HG03571 (cell line): ENCODE data around the gene MIEN1.
"Not testable (repeated sequence)": the region's sequence is repeated elsewhere in the genome, so short reads cannot be mapped to it uniquely, and the experiment has no call there.

Experiments
- ATAC-seq: cut with Tn5 transposase; IDR thresholded peaks from one replicate; pipeline ENCODE4 v1.9.1; 2021; ENCODE audit not compliant: unreplicated experiment

MIEN1 gene

DNA sequence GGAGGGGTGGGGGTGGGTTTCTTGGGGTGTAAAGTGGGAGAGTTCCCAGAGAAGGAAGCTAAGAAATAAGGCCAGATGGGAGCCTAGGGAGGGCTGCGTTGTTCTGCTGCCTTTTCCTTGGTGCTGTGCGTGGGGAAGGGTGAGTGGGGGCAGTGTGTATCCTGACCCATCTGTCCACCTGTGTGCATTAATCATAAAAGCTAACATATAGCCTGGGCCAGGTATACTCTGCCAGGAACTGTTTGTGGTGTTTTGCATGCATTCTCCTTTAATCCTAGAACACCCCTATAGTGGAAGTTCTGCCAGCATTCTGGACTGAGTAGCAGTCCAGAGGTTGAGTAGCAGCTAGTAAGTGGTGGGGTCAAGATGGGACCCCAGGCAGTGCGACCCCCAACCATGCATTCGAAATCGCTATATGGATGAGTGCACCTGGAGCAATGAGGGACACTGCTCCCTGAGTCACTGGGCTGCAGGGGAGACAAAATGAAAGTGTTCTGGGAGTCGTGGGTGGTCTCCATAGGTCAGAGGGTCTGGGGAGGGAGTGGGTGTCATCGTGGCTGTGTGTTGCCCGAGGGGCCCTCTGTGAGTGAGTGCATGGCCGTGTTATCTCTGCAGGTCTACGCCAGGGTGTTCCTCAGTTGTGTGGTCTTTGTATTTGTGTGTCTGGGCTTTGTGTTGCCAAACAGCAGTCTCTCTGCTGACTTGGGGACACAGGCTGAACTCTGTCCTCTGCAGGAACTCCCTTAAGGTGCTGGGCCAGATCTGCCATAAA, 29.1 kb downstream of the MIEN1 start:
- no peak for ATAC-seq

GRCh38 chr17:39700148-39700987, 30.0 kb downstream of the MIEN1 start:
- no peak for ATAC-seq

GRCh38 chr17:39699818-39700147, 30.5 kb downstream of the MIEN1 start, which contains the start of gene ERBB2:
ERBB2 (plus strand) TSS chr17:39700064; CDS start chr17:39700239, 175 bp downstream.
- no peak for ATAC-seq

DNA sequence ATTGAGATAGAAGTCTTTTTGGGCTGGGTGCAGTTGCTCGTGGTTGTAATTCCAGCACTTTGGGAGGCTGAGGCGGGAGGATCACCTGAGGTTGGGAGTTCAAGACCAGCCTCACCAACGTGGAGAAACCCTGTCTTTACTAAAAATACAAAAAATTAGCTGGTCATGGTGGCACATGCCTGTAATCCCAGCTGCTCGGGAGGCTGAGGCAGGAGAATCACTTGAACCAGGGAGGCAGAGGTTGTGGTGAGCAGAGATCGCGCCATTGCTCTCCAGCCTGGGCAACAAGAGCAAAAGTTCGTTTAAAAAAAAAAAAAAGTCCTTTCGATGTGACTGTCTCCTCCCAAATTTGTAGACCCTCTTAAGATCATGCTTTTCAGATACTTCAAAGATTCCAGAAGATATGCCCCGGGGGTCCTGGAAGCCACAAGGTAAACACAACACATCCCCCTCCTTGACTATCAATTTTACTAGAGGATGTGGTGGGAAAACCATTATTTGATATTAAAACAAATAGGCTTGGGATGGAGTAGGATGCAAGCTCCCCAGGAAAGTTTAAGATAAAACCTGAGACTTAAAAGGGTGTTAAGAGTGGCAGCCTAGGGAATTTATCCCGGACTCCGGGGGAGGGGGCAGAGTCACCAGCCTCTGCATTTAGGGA, 31.0 kb downstream of the MIEN1 start:
- ATAC-seq: not testable (repeated sequence)

DNA sequence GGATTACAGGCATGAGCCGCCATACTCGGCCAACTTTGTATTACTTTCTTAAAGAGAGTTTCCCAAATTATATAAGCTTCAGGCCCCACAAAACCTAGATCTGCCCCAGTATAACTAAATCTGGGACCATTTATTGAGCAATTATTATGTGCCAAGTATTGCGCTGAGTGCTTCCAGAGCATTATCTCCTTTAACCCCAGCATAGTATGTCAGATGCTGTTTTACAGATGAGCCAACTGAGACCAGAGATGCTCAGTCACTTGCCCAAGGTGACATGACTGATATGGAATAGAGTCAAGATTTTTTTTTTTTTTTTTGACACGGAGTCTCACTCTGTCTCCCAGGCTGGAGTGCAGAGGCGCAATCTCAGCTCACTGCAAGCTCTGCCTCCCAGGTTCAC, 32.4 kb downstream of the MIEN1 start:
- ATAC-seq: no peak

- no peak for ATAC-seq
These were observed 33.6 kb downstream of the MIEN1 start for GRCh38 chr17:39696731-39697130.

GRCh38 chr17:39695089-39695474, 35.2 kb downstream of the MIEN1 start:
- ATAC-seq: no peak

- ATAC-seq: no peak
These were observed 35.7 kb downstream of the MIEN1 start for GRCh38 chr17:39694593-39694992.

DNA sequence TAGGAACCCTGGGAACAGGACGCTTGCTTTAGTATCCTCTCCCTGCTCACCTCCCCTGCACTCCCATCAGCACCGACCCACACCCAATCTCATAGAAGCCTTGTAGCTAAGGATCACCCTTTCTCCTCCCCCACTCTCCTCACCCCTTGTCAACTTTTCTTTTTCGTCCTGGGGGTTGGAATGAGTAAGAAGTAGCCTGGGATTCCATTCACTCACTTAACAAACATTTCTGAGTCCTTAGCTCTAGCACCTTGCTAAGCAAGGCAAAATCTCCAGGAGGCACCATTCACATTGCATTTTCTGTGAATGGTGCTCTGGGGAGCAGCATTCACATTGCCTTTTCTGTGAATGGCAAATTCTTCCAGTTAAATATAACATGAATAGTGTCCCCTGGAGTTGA, 41.4 kb downstream of the MIEN1 start:
- no peak for ATAC-seq

DNA sequence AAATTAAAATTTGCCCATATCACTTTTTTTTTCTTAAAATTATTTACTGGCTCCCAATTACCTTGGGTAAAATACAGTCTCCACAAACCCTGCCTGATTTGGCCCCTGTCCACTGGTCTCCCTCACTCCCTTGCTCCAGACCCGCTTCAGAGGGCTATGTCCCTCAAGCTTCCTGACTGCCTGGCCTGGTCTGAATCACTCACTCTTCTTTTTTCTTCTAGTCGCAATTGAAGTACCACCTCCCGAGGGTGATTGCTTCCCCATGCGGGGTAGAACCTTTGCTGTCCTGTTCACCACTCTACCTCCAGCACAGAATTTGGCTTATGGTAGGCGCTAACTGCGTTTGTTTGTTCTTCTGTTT, 41.9 kb downstream of the MIEN1 start:
- ATAC-seq: no peak

- peak; percentile 89 for ATAC-seq
These were observed 42.5 kb downstream of the MIEN1 start, which contains the start of gene PGAP3 for GRCh38 chr17:39687546-39688474. PGAP3 (minus strand) TSS chr17:39688057; CDS start chr17:39688014, 43 bp downstream.

- ATAC-seq: no peak
These were observed 43.2 kb downstream of the MIEN1 start for GRCh38 chr17:39687101-39687545.

- no peak for ATAC-seq
These were observed 45.8 kb downstream of the MIEN1 start for GRCh38 chr17:39684369-39685192.

- no peak for ATAC-seq
These were observed 46.9 kb downstream of the MIEN1 start for GRCh38 chr17:39683295-39683939.

GRCh38 chr17:39679521-39680192, 50.7 kb downstream of the MIEN1 start:
- ATAC-seq: no peak
